Measurements from ENCODE around the gene ZNF277. TPM values are rescaled to one million over a fixed set of nuclear protein-coding genes. Genes with fewer than 3 reads are reported as not detected.

ZNF277 gene
- total RNA-seq, 1 donor from 2014 or later = 21.6 TPM

- Histone ChIP-seq H3K27ac (no peak overlapping the region), H3K27me3 (no peaks in the 10 kb centered on the region), H3K4me1 (peaks cover 38% of the 10 kb centered on the region), H3K4me3 (no peak overlapping the region), H3K36me3 (no peaks in the 10 kb centered on the region), H3K9me3 (no peaks in the 10 kb centered on the region)
- DNase-seq (ENCODE audit: extremely low spot score in 2 of 2) = no peak
- TF ChIP-seq POLR2AphosphoS5 (IDR thresholded peaks at IDR 0.05; ENCODE audit: insufficient read depth in 1 of 2, low read depth in 1 of 2) (no peak), POLR2A (IDR thresholded peaks at IDR 0.05) (no peak), CTCF (IDR thresholded peaks at IDR 0.05) (no peak)
- intact Hi-C loops (cut with DNase I) = no loop called here
Observed at GRCh38 chr7:112266141-112266540, 59.6 kb downstream of the ZNF277 start.

- intact Hi-C loops (cut with DNase I) = no loop called here
- H3K36me3 ChIP-seq = no peaks in the 10 kb centered on the region
- no peak overlapping the region for H3K4me3 ChIP-seq
- no peaks in the 10 kb centered on the region for H3K27me3 ChIP-seq
- TF ChIP-seq POLR2AphosphoS5 (IDR thresholded peaks at IDR 0.05; ENCODE audit: insufficient read depth in 1 of 2, low read depth in 1 of 2) (no peak), POLR2A (IDR thresholded peaks at IDR 0.05) (no peak), CTCF (IDR thresholded peaks at IDR 0.05) (no peak)
- no peak for DNase-seq (ENCODE audit: extremely low spot score in 2 of 2)
- peaks cover 41% of the 10 kb centered on the region for H3K4me1 ChIP-seq
- no peak overlapping the region for H3K27ac ChIP-seq
- no peaks in the 10 kb centered on the region for H3K9me3 ChIP-seq
Observed at GRCh38 chr7:112266595-112267270, 60.2 kb downstream of the ZNF277 start.

GRCh38 chr7:112267944-112268691, 61.6 kb downstream of the ZNF277 start:
- no peak overlapping the region for H3K4me3 ChIP-seq
- H3K36me3 ChIP-seq = no peaks in the 10 kb centered on the region
- TF ChIP-seq POLR2A (IDR thresholded peaks at IDR 0.05) (no peak), POLR2AphosphoS5 (IDR thresholded peaks at IDR 0.05; ENCODE audit: insufficient read depth in 1 of 2, low read depth in 1 of 2) (no peak), CTCF (IDR thresholded peaks at IDR 0.05) (no peak)
- intact Hi-C loops (cut with DNase I) = no loop called here
- peaks cover 34% of the 10 kb centered on the region for H3K4me1 ChIP-seq
- DNase-seq (ENCODE audit: extremely low spot score in 2 of 2) = no peak
- no peak overlapping the region for H3K27ac ChIP-seq
- no peaks in the 10 kb centered on the region for H3K27me3 ChIP-seq
- H3K9me3 ChIP-seq = no peaks in the 10 kb centered on the region

GRCh38 chr7:112271162-112271561, 64.7 kb downstream of the ZNF277 start:
- intact Hi-C loops (cut with DNase I) = no loop called here
- H3K4me1 ChIP-seq = peaks cover 19% of the 10 kb centered on the region
- H3K27me3 ChIP-seq = no peaks in the 10 kb centered on the region
- DNase-seq (ENCODE audit: extremely low spot score in 2 of 2) = no peak
- H3K36me3 ChIP-seq = no peaks in the 10 kb centered on the region
- TF ChIP-seq POLR2A (IDR thresholded peaks at IDR 0.05) = no peak
- no peak overlapping the region for H3K27ac ChIP-seq
- no peaks in the 10 kb centered on the region for H3K9me3 ChIP-seq
- no peak overlapping the region for H3K4me3 ChIP-seq

- no peak for DNase-seq (ENCODE audit: extremely low spot score in 2 of 2)
- no peaks in the 10 kb centered on the region for H3K36me3 ChIP-seq
- H3K4me3 ChIP-seq = no peak overlapping the region
- H3K9me3 ChIP-seq = no peaks in the 10 kb centered on the region
- H3K4me1 ChIP-seq = peaks cover 5% of the 10 kb centered on the region
- H3K27ac ChIP-seq = no peak overlapping the region
- TF ChIP-seq POLR2AphosphoS5 (IDR thresholded peaks at IDR 0.05; ENCODE audit: insufficient read depth in 1 of 2, low read depth in 1 of 2) (no peak), CTCF (IDR thresholded peaks at IDR 0.05) (no peak), POLR2A (IDR thresholded peaks at IDR 0.05) (no peak)
- H3K27me3 ChIP-seq = no peaks in the 10 kb centered on the region
- intact Hi-C loops (cut with DNase I) = no loop called here
Observed at GRCh38 chr7:112272921-112273561, 66.5 kb downstream of the ZNF277 start.

Measured in vagina (tissue), 2 donors.